IPS-18a (cell line): ENCODE data around the gene HMOX2.

Experiments used
- H3K27ac ChIP-seq: one replicate; pipeline ENCODE4 v1.5.1; 2013; ENCODE audit warnings: low read length
- H3K27me3 ChIP-seq: one replicate; pipeline ENCODE4 v1.6.1; 2013; ENCODE audit warnings: mild to moderate bottlenecking, low read length; ENCODE audit not compliant: control insufficient read depth, insufficient read depth
- H3K36me3 ChIP-seq: one replicate; pipeline ENCODE4 v1.6.1; 2013; ENCODE audit warnings: low read depth, low read length; ENCODE audit not compliant: control insufficient read depth
- H3K4me1 ChIP-seq: one replicate; pipeline ENCODE4 v1.6.1; 2013; ENCODE audit warnings: low read depth, low read length; ENCODE audit not compliant: control insufficient read depth
- H3K4me3 ChIP-seq: one replicate; pipeline ENCODE4 v1.5.1; 2013; ENCODE audit warnings: low read length
- H3K9ac ChIP-seq: one replicate; pipeline ENCODE4 v1.6.1; 2013; ENCODE audit warnings: mild to moderate bottlenecking, low read length, moderate library complexity
- H3K9me3 ChIP-seq: one replicate; pipeline ENCODE4 v1.6.1; 2013; ENCODE audit warnings: low read depth, low read length; ENCODE audit not compliant: control insufficient read depth

Gene HMOX2

GRCh38 chr16:4550591-4550990 lies 74.4 kb downstream of the HMOX2 start:
- Histone ChIP-seq H3K27ac (no peak overlapping the region), H3K4me1 (no peaks in the 10 kb centered on the region), H3K36me3 (no peaks in the 10 kb centered on the region), H3K9me3 (no peaks in the 10 kb centered on the region), H3K27me3 (no peaks in the 10 kb centered on the region), H3K4me3 (no peak overlapping the region), H3K9ac (no peak overlapping the region)

GRCh38 chr16:4552541-4552940 lies 76.3 kb downstream of the HMOX2 start:
- Histone ChIP-seq H3K9me3 (no peaks in the 10 kb centered on the region), H3K36me3 (no peaks in the 10 kb centered on the region), H3K4me1 (no peaks in the 10 kb centered on the region), H3K27ac (no peak overlapping the region), H3K9ac (no peak overlapping the region), H3K27me3 (no peaks in the 10 kb centered on the region), H3K4me3 (no peak overlapping the region)

- H3K9me3 ChIP-seq, result no peaks in the 10 kb centered on the region
- H3K4me1 ChIP-seq, result no peaks in the 10 kb centered on the region
- no peak within 1 kb of the TSS for H3K9ac ChIP-seq
- no peaks in the 10 kb centered on the region for H3K27me3 ChIP-seq
- H3K27ac ChIP-seq, result no peak within 1 kb of the TSS
- no peak within 1 kb of the TSS for H3K4me3 ChIP-seq
- no peaks in the 10 kb centered on the region for H3K36me3 ChIP-seq
Observed at GRCh38 chr16:4556112-4556511, 79.9 kb downstream of the HMOX2 start, which contains the start of gene C16orf96. C16orf96 (plus strand) TSS chr16:4556340; CDS start chr16:4556490, 150 bp downstream.

- no peak overlapping the region for H3K27ac ChIP-seq
- H3K9me3 ChIP-seq, result no peaks in the 10 kb centered on the region
- no peak overlapping the region for H3K9ac ChIP-seq
Observed at GRCh38 chr16:4556580-4556979, 80.4 kb downstream of the HMOX2 start.

GRCh38 chr16:4557973-4558372 lies 81.8 kb downstream of the HMOX2 start:
- no peak overlapping the region for H3K27ac ChIP-seq
- no peaks in the 10 kb centered on the region for H3K9me3 ChIP-seq
- no peaks in the 10 kb centered on the region for H3K27me3 ChIP-seq

More at GRCh38 chr16:4556580-4556979, 80.4 kb downstream of the HMOX2 start:
- H3K4me3 ChIP-seq, result no peak overlapping the region
- H3K36me3 ChIP-seq, result no peaks in the 10 kb centered on the region
- no peaks in the 10 kb centered on the region for H3K27me3 ChIP-seq
- no peaks in the 10 kb centered on the region for H3K4me1 ChIP-seq

More at GRCh38 chr16:4557973-4558372, 81.8 kb downstream of the HMOX2 start:
- no peak overlapping the region for H3K9ac ChIP-seq
- H3K4me3 ChIP-seq, result no peak overlapping the region
- H3K4me1 ChIP-seq, result no peaks in the 10 kb centered on the region
- no peaks in the 10 kb centered on the region for H3K36me3 ChIP-seq
